HFFc6 (cell line): ENCODE data around the gene ARHGAP22. TPM values are rescaled to one million over a fixed set of nuclear protein-coding genes. Genes with fewer than 3 reads are reported as not detected.
A peak's percentile ranks its signal among the peaks of the same experiment; 100 is the strongest.

Experiments
- DNase-seq: peaks from one replicate; pipeline ENCODE4 v3.0.0-alpha.2; 2018
- H3K27ac Mint-ChIP-seq: 2 replicates; pipeline ENCODE4 v1.8.0; 2020; ENCODE audit warnings: mild to moderate bottlenecking, mixed read lengths
- H3K27me3 Mint-ChIP-seq: 2 replicates; pipeline ENCODE4 v1.8.0; 2021; ENCODE audit warnings: mild to moderate bottlenecking, moderate library complexity, mixed read lengths; ENCODE audit not compliant: insufficient read depth
- H3K36me3 Mint-ChIP-seq: 2 replicates; pipeline ENCODE4 v1.8.0; 2021; ENCODE audit warnings: low read depth, mixed read lengths
- H3K4me1 Mint-ChIP-seq: 2 replicates; pipeline ENCODE4 v1.8.0; 2020; ENCODE audit warnings: low read depth, mixed read lengths
- H3K4me3 Mint-ChIP-seq: 2 replicates; pipeline ENCODE4 v1.8.0; 2020; ENCODE audit warnings: mild to moderate bottlenecking, moderate library complexity, mixed read lengths
- H3K9me3 Mint-ChIP-seq: 2 replicates; pipeline ENCODE4 v1.8.0; 2020; ENCODE audit warnings: mild to moderate bottlenecking, mixed read lengths
- CTCF ChIP-seq: fragments of 200-600 bp; sonication (generic); IDR thresholded peaks from 2 replicates; pipeline ENCODE4 v1.5.0; 2021; ENCODE audit warnings: antibody characterized with exemption, mild to moderate bottlenecking
- total RNA-seq, 6 experiments: library from RNA; stranded (reverse); fragmentation: NEBNext Ultra II Directional; extraction: Animal tissue kit (Norgen Biotek cat#: 25700); gene quantifications; 2 replicates in 1 of 6; 3 replicates in 5 of 6; pipeline ENCODE4 v1.2.3, GENCODE V29; 2021

ARHGAP22 gene
- total RNA-seq, 6 experiments from 2014 or later = 74.3 to 117 (median 95.7) TPM

DNA sequence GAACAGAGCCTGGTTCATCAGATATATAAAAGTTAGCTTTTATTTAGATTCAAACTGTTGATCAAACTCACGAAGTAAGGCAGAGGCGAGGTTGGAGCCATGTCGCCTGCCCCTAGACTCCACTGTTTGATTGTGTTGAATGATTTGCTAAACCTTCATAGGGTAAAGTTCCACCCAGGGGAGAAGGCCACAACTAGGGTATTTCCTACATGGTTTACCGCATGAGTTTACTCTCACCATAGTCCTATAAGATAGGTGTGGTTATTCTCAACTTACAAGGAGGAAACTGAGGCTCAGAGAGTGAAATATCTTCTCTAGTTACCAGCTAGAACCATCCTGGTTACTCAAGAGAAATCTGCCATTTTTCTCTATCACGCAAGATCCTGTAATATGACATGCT, 31.8 kb downstream of the ARHGAP22 start:
- peaks cover 70% of the 10 kb centered on the region for H3K36me3 Mint-ChIP-seq
- DNase-seq = no peak
- H3K9me3 Mint-ChIP-seq = no peaks in the 10 kb centered on the region
- peaks cover 80% of the 10 kb centered on the region for H3K4me1 Mint-ChIP-seq
- no peak for TF ChIP-seq CTCF
- peak overlapping the region; percentile 74 for H3K27ac Mint-ChIP-seq
- no peak overlapping the region for H3K4me3 Mint-ChIP-seq
- H3K27me3 Mint-ChIP-seq = peaks cover 5% of the 10 kb centered on the region

DNA sequence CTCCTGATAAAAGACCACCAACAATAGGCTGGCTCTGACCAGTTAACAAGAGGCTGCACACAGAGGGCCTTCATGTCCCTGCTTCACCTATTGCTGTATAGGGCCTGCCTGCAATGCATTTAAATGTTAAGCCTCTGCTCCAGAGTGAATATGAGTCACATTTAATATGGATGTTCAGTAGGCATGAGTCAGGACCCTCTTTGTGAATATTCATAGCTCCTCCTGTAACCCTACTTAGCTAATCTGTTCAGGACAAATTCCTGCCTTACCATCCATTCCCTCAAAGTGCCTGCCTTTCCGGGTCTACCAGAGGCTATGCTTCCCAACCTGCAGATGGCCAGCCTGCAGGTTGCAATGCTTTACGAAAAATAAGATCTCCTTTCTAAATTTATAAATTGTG, 32.5 kb downstream of the ARHGAP22 start:
- DNase-seq = peak; percentile 82
- Mint-ChIP-seq H3K27ac (peak overlapping the region; percentile 74), H3K36me3 (peaks cover 75% of the 10 kb centered on the region), H3K9me3 (no peaks in the 10 kb centered on the region), H3K27me3 (peaks cover 5% of the 10 kb centered on the region), H3K4me1 (peaks cover 82% of the 10 kb centered on the region), H3K4me3 (no peak overlapping the region)
- TF ChIP-seq CTCF = no peak

GRCh38 chr10:48568546-48568945, 36.3 kb downstream of the ARHGAP22 start:
- Mint-ChIP-seq H3K9me3 (no peaks in the 10 kb centered on the region), H3K4me3 (no peak overlapping the region), H3K36me3 (peaks cover 59% of the 10 kb centered on the region), H3K27me3 (no peaks in the 10 kb centered on the region; the same call in 1 of the 2 replicates), H3K27ac (peak overlapping the region; percentile 20; the same call in 1 of the 2 replicates), H3K4me1 (peaks cover 53% of the 10 kb centered on the region)
- no peak for TF ChIP-seq CTCF
- DNase-seq = no peak

DNA sequence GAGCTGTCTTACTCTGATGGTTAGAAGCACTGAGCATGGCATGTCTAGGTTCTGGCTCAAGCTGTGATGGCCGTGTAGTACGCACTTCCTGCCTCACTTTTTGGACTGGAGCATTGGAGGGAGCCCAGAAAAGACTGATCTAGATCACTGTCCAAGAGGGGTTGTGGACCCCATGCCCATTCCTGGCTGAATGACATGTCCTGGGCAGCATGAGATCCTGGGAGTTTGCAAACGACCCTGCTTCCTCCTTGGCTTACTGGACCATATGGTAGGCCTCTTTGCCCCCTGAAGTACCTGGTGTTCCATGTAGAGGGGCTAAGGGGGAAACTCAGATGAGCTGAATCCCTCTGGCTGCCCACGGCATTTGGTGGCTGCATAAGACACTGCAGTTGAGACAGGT, 36.7 kb downstream of the ARHGAP22 start:
- no peak for TF ChIP-seq CTCF
- H3K27ac Mint-ChIP-seq = peak overlapping the region; percentile 20; the same call in 1 of the 2 replicates
- no peaks in the 10 kb centered on the region; the same call in 1 of the 2 replicates for H3K27me3 Mint-ChIP-seq

DNA sequence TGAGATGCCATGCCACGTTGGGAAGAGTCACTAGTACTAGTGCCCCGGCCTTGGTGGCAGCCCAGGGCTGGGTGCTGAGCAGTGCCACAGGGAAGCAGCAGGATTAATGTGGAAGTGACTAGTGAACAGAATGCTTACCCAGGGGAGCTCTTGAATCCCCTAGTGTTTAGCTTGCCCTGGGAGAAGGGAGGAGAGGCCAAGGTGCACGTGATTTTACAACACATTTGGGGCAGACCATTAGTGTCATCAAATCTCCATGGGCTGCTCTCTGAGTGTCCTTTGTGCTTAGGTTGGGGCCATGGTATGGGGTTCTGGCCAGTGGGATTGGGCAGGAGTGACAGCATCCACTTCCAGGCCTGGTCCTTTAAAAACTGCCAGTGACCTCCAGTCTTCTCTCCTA, 37.5 kb downstream of the ARHGAP22 start:
- Mint-ChIP-seq H3K27me3 (no peaks in the 10 kb centered on the region; the same call in 1 of the 2 replicates), H3K36me3 (peaks cover 56% of the 10 kb centered on the region), H3K9me3 (no peaks in the 10 kb centered on the region), H3K4me3 (no peak overlapping the region), H3K27ac (peak overlapping the region; percentile 29; the same call in 1 of the 2 replicates), H3K4me1 (peaks cover 41% of the 10 kb centered on the region)
- DNase-seq = no peak
- TF ChIP-seq CTCF = no peak

More for the DNA sequence above, 36.7 kb downstream of the ARHGAP22 start:
- H3K36me3 Mint-ChIP-seq = peaks cover 55% of the 10 kb centered on the region
- H3K4me3 Mint-ChIP-seq = no peak overlapping the region
- DNase-seq = no peak
- peaks cover 49% of the 10 kb centered on the region for H3K4me1 Mint-ChIP-seq
- H3K9me3 Mint-ChIP-seq = no peaks in the 10 kb centered on the region
